ENCODE results near the gene TLCD3B. TPM values are rescaled to one million over a fixed set of nuclear protein-coding genes. Genes with fewer than 3 reads are reported as not detected.

Gene TLCD3B
- total and polyA plus RNA-seq, 12 donors, result 0.11 to 10.6 (median 0.72) TPM; not detected in 3

DNA sequence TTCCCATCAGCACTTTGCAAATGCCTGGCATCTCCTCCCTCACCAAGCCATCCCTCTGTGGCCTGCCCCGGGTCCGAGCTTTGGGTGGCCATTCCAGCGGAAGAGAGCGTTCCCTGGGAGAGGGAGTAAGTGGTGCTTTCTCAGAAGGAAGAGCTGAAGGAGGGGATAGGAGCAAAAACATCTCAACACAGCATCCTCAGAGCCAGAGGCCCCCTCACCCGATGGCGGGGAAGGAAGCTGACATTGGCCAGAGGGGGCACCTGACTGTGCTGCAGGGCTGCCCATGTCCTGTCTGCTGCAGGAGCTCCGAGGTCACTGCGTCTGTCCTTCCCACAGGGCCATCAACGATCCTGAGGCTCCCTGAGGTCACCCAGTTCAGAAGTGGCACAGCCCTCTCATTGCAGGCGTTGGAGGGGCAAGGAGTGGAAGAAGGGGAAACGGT is 427 bp upstream of the TLCD3B start:
- Histone ChIP-seq H3K27me3 (peaks cover 19% of the 10 kb centered on the region), H3K4me1 (replicated peaks in 1 of 2) (peaks cover 0 to 6% of the 10 kb centered on the region in 2 donors), H3K36me3 (replicated peaks in 1 of 2) (no peaks in the 10 kb centered on the region), H3K9me3 (replicated peaks in 1 of 3) (no peaks in the 10 kb centered on the region), H3K27ac (no peak overlapping the region), H3K4me3 (no peak overlapping the region)
- DNase-seq, result no peak
- WGBS, 4 donors, result 18 to 28% (median 23%) methylated on average over 5 to 11 of the region's 11 CpGs
- intact Hi-C loops (cut with DNase I), result no loop called here
- TF ChIP-seq POLR2A (IDR thresholded peaks at IDR 0.05), result no peak
- TF ChIP-seq, protein P1, sequence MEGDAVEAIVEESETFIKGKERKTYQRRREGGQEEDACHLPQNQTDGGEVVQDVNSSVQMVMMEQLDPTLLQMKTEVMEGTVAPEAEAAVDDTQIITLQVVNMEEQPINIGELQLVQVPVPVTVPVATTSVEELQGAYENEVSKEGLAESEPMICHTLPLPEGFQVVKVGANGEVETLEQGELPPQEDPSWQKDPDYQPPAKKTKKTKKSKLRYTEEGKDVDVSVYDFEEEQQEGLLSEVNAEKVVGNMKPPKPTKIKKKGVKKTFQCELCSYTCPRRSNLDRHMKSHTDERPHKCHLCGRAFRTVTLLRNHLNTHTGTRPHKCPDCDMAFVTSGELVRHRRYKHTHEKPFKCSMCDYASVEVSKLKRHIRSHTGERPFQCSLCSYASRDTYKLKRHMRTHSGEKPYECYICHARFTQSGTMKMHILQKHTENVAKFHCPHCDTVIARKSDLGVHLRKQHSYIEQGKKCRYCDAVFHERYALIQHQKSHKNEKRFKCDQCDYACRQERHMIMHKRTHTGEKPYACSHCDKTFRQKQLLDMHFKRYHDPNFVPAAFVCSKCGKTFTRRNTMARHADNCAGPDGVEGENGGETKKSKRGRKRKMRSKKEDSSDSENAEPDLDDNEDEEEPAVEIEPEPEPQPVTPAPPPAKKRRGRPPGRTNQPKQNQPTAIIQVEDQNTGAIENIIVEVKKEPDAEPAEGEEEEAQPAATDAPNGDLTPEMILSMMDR (IDR thresholded peaks at IDR 0.05), result no peak

DNA sequence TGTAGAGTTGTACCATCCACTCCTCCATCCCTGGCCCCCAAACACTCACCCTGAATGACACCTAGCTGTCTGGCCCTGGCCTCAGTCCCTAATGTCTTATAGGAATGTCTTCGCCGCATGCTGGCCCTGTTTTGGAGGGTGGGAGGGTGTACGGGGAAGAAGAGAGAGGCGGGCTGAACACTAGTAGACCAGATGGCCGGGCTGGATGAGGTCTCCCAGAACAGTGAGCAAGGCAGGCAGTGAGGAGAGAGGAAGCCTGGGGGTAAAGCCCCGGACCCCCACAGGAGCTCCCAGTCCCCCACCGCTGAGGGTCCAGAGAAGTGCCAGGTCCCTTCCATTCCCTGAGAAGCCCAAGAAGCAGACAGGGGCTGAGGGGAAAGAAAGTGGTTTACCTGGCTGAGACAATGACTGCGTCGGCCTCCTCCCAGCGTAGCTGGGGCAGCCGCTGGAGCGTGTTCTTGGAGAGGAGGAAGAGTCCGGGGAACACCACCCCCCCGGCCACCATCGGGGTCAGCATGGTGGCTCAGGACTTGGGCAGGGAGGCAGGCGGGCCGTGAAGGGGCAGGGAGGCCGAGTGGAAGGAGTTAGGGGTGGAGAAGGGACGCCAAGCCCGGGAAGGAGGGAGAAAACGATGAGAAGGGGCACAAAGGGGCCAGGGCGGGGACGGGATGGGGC is 923 bp downstream of the TLCD3B start:
- H3K27ac ChIP-seq, result peak overlapping the region in 1 of 5 donors; percentile 30
- 38 to 56% (median 41%) methylated on average over 20 to 23 of the region's 23 CpGs for WGBS, 4 donors

DNA sequence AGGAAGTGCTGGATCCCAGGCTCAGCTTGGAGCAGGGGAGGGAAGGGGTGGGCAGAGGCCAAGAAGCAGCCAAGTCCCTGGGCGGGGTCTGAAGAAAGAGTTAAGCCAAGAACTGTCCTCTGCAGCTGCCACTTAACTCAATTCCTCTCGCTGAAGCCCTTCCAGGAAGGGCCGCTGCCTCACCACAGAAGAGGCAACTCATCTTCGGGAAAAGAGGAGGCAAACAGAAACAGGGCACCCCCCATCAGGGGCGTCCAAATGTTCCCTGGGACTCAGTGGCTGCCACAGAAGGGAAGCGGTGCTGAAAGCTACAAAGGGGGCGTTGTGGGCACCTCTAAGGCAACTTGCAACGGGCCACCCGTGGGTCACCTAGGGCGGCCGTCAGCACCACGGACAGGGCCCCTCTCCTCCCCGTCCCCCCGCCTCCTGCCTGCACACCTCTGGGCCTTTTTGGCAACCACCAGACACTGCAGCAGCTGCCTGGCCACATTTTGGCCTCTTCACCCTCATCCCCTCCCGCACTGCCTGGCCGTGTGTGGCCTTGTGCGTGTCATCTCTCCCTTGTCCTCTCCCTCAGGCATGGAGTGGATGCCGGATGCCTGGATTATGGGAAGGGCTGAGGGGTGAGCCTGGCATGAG is 2.5 kb downstream of the TLCD3B start:
- Histone ChIP-seq H3K4me3 (no peak overlapping the region), H3K27me3 (peaks cover 17% of the 10 kb centered on the region), H3K27ac (no peak overlapping the region), H3K36me3 (replicated peaks in 1 of 2) (no peaks in the 10 kb centered on the region), H3K4me1 (replicated peaks in 1 of 2) (peaks cover 0 to 6% of the 10 kb centered on the region in 2 donors), H3K9me3 (replicated peaks in 1 of 3) (no peaks in the 10 kb centered on the region)
- intact Hi-C loops (cut with DNase I), result loop anchor here in 1 of 2 donors (10.0 kb wide), 1 partner anchor 324 kb away; no protein-coding TSS in a partner anchor
- TF ChIP-seq, protein P1 (IDR thresholded peaks at IDR 0.05), result no peak
- no peak for TF ChIP-seq POLR2A (IDR thresholded peaks at IDR 0.05)
- WGBS, 4 donors, result 29 to 37% (median 34%) methylated on average over 9 to 18 of the region's 18 CpGs
- DNase-seq, result peak in 1 of 7 donors; percentile 34

More for the DNA sequence above, 923 bp downstream of the TLCD3B start:
- DNase-seq, result no peak
- Histone ChIP-seq H3K4me3 (no peak overlapping the region), H3K27me3 (peaks cover 19% of the 10 kb centered on the region), H3K9me3 (replicated peaks in 1 of 3) (no peaks in the 10 kb centered on the region), H3K4me1 (replicated peaks in 1 of 2) (peaks cover 0 to 6% of the 10 kb centered on the region in 2 donors), H3K36me3 (replicated peaks in 1 of 2) (no peaks in the 10 kb centered on the region)
- intact Hi-C loops (cut with DNase I), result no loop called here
- TF ChIP-seq POLR2A (IDR thresholded peaks at IDR 0.05), result no peak
- TF ChIP-seq, protein P1 (IDR thresholded peaks at IDR 0.05), result no peak

DNA sequence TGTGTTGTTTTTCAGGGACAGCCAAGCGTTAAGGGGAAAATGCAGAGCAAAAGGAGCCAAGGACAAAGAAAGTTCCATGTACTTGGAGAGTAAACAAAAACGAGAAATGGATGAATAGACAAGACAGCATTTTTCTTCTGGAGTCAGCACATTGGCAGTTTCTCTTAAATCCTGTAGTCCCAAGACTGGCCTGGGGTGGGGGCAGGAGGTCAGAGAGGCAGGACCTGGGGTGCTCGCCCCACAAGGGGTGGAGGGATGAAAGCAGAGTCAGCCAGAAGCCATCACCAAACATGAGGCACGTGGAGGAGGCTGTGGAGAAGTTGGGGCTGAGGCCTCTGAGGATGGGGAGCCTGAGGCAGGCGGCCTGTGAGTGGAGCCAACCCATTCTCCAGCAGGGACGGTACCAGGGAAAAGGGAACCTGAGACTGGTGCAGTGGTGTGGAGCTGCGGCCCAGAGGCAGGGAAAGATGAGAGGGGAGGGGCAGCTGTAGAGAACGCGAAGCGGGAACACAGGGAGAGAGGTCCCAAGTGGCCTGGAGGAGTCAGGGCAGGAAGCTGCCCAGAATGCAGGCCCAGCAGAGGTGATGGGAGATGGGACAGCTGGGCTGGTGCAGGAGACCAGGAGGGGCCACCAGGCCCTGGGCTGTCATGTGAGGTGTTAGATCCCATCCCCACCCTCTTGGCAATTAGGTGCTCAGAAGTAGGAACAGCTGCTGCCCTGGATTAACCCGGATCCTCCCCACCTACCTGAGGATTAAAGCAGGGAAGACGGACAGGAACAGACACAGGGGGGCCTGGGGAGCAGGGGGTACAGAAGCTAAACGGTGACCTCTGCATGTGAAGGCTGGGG is 3.3 kb downstream of the TLCD3B start:
- WGBS, 4 donors, result 42 to 56% (median 50%) methylated on average over 12 to 13 of the region's 13 CpGs
- intact Hi-C loops (cut with DNase I), result loop anchor here in 1 of 2 donors (10.0 kb wide), 1 partner anchor 323 kb away; no protein-coding TSS in a partner anchor
- Histone ChIP-seq H3K36me3 (replicated peaks in 1 of 2) (no peaks in the 10 kb centered on the region), H3K27ac (no peak overlapping the region), H3K4me3 (no peak overlapping the region), H3K4me1 (replicated peaks in 1 of 2) (peaks cover 0 to 6% of the 10 kb centered on the region in 2 donors), H3K27me3 (peaks cover 10% of the 10 kb centered on the region), H3K9me3 (replicated peaks in 1 of 3) (no peaks in the 10 kb centered on the region)
- no peak for DNase-seq
- TF ChIP-seq POLR2A (IDR thresholded peaks at IDR 0.05), result no peak
